Femur (tissue), 1 donor: ENCODE data around the gene IL13.

ENCODE experiments used
- DNase-seq: peaks from one replicate; pipeline ENCODE4 v3.0.0-alpha.2; 2017

IL13 gene

DNA sequence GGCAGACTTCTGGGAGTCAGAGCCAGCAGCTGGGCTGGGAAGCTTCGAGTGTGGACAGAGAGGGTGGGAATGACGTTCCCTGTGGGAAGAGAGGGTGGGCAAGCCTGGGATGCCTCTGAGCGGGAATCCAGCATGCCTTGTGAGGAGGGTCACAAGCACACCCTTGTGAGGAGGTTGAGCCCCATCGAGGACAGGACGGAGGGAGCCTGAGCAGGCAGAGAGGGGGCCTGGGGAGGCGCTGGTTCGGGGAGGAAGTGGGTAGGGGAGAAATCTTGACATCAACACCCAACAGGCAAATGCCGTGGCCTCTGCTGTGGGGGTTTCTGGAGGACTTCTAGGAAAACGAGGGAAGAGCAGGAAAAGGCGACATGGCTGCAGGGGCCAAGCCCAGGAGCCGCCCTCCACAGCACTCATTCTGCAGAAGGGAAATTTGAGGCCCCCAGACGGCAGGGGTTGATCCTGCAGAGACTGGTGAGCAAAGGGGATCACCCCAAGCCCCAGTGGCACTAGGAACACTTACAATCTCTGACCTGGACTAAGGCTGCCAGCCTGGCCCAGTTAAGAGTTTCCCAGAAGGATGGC lies 1.1 kb upstream of the IL13 start:
- no peak for DNase-seq

DNA sequence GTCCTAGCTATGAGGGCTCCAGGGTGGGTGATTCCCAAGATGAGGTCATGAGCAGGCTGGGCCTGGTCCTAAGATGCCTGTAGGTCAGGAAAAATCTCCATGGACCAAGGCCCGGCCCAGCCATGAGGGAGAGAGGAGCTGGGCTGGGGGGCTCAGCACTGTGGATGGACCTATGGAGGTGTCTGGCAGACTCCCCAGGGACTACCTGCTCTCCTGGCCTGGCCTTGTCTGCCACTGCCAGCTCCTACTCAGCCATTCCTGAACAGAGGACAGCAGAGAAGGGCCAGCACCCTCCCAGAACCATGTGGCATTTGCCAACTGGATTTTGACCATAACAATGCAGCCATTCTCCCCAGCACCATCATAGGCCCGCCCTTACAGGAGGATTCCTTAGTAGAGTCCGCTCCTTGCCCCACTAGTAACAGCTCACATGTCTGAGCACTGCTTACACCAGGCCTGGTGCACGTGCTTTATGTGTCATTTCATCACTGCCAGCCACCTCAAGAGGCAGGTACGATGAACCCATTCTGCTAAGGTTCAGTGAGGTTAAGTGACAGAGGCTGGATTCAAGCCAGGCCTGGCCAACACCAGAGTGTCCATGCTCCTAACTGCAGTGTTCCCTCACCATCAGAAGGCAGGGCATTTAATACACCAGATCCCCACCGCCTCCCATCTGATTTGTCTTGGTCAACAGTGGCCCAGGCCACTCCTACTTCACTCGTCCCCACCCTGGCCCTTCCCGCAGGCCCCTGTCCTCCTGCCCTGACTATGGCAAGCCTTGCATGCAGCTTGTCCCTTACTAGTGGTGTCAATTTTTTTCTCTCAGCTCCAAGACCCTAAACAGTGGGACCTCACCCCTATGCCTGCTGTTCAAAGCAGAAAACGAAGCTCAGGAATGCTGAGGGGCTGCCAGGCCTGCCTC lies 669 bp downstream of the IL13 start:
- DNase-seq = no peak

DNA sequence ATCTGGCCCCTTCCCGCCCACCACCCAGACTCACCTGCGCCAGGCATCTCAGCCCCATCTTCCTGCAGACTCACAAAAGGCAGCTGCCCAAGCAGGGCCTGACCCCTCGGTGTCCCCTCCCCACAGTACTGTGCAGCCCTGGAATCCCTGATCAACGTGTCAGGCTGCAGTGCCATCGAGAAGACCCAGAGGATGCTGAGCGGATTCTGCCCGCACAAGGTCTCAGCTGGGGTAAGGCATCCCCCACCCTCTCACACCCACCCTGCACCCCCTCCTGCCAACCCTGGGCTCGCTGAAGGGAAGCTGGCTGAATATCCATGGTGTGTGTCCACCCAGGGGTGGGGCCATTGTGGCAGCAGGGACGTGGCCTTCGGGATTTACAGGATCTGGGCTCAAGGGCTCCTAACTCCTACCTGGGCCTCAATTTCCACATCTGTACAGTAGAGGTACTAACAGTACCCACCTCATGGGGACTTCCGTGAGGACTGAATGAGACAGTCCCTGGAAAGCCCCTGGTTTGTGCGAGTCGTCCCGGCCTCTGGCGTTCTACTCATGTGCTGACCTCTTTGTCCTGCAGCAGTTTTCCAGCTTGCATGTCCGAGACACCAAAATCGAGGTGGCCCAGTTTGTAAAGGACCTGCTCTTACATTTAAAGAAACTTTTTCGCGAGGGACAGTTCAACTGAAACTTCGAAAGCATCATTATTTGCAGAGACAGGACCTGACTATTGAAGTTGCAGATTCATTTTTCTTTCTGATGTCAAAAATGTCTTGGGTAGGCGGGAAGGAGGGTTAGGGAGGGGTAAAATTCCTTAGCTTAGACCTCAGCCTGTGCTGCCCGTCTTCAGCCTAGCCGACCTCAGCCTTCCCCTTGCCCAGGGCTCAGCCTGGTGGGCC lies 1.9 kb downstream of the IL13 start:
- no peak for DNase-seq

DNA sequence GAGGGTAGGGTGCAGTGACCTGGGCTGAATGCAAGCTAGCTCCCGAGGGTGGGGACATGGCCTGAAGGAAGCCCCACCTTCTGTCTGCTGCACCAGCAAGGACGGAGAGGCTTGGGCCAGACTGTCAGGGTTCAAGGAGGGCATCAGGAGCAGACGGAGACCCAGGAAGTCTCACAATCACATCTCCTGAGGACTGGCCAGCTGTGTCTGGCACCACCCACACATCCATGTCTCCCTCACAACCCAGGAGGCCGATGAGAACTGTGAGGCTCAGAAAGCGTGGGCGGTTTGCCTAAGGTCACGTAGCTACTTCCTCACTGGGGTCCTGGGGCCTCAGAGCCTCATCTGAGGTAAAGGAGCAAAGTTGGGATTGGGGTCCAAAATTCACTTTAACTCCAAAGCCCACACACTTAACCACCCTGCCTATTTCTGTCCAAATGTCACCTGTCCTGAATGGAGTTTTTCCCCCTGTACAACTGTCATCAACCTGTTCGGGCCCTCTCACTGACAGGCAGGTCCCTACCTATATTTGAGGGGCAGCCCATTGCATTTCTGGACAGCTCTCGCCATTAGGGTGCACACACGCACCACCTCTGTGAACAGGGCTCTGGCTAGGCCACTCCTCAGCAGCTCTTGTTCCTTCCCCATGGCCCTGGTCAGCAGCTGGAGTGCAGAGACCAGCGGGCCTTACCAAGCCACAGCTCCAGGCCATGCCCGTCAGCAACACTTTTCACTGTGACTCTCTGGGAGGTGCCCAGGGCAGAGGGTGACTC lies 3.4 kb downstream of the IL13 start:
- no peak for DNase-seq

GRCh38 chr5:132662004-132662401 lies 4.0 kb downstream of the IL13 start:
- DNase-seq = no peak

GRCh38 chr5:132662925-132663770 lies 5.2 kb downstream of the IL13 start:
- no peak for DNase-seq

GRCh38 chr5:132663771-132664695 lies 6.1 kb downstream of the IL13 start:
- DNase-seq = peak; percentile 58

- no peak for DNase-seq
Observed at GRCh38 chr5:132664696-132665209, 6.8 kb downstream of the IL13 start.

DNA sequence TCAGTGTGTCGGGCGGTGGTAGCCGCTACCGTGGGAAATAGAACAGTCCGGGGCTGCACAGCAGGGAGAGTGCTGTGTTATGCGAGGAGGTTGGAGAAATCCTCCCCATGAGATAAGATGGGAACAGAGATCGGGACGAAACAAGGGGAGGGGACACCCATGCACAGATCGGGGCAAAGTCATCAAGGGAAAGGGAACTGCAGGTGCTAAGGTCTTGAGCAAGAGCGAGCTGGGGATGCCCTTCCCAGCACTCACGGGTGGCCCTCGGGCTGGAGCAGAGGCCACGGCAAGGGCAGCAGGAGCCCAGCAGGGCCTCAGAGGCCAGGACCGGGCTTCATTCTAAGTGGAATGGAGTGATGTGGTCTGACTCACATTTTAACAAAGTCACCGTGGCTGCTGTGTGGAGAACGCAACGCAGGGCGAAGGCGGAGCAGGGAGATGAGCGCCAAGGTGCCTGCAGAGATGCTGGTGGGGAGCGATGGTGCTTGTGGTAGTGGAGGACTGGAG lies 7.7 kb downstream of the IL13 start:
- no peak for DNase-seq

DNA sequence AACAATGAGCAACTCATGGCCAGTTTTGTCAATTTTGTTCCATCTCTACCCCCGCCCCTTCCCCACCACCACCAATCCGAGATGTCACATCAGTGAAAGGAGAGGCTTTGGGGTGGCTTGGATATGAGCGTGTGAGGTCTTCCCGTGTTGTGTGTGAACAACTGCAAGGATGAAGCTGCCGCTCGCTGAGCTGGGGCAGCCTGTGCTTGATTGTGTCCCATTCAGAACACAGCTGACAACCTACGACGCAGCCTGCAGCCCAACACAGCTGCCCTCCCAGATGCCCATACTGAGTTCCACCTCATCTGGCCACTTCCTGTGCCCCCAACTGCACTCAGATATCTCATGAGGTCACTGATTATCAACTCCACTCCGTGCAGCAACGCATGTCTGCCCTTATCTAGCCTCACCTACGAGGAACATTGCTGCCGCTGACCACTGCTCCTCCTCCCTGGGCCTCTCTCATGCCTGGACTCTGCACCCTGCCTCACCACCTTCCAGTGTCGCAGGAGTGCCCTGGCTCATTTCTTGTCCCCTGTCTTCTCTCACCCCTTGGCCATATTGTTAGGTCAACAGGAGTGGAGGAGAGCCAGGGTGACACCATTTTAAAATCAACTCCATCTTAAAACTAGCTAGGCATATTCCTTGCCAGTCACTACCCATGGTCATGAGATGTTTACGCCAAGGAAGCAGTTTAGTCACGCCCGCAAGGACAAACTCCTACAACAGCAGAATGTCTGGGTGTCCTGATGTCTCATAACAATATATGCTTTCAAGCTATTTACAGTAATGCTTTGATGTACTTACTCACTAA lies 8.5 kb downstream of the IL13 start:
- DNase-seq = no peak

DNA sequence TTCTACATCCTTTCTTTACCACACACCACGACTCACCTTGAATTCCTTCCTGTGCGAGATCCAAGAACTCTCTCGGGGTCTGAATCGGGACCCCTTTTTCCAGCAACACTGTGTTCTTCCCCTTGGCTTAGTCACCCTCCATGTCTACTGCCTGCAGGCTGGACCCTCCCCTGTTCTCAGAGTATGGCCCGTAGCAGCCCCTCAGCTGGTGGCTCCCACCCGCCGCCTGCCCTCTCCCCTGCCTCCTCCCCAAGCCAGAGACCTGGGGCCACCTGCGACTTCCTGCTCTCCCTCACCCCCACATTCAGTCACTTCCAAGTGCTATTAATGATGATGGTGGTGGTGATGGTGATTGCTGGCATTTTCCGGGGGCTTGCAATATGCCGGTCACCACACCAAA lies 9.3 kb downstream of the IL13 start:
- DNase-seq = no peak

DNA sequence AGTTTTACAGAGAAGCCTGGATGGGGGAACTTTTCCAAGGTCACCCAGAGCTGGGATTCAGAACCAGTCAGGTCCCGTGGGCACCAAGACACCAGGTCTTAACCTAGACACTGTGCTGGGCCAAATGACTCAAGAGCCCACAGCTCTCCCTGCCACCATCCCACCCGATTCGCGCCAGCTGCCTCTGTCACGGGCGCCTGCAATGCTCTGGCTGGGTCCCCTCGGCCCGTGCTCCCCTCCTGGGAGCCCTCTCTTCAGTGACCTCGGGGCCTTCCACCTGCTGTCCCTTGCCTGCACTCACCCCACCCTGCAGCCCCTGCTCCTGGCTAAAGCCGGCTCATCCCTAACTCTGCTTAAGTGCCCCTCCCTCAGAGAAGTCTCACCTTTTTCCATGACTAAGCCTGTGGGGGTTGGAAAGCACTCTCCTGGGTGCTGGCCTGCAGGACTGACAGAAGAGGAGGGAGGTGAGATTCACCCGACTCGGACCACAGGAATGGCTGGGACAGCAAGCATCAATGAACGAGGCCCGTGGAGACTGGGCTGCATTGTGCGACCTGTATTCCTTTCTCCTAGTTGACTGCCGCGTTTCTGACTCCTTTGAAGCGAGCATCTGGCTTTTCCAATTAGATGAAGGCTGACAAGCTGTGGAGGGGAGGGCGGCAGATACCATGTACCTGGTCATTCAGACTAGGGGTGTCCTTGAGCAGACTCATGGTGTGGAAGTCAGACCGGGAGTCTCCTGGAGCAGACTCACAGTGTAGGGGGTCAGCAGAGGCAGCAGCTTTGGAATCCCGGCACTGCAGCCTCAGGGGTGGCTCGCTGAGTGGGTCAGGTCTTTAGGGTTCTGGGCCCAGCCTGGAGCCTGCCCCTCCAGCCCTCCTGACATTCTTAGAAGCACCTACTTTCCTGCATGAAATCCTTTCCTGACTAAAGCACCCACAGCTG lies 10.1 kb downstream of the IL13 start:
- DNase-seq = no peak

DNA sequence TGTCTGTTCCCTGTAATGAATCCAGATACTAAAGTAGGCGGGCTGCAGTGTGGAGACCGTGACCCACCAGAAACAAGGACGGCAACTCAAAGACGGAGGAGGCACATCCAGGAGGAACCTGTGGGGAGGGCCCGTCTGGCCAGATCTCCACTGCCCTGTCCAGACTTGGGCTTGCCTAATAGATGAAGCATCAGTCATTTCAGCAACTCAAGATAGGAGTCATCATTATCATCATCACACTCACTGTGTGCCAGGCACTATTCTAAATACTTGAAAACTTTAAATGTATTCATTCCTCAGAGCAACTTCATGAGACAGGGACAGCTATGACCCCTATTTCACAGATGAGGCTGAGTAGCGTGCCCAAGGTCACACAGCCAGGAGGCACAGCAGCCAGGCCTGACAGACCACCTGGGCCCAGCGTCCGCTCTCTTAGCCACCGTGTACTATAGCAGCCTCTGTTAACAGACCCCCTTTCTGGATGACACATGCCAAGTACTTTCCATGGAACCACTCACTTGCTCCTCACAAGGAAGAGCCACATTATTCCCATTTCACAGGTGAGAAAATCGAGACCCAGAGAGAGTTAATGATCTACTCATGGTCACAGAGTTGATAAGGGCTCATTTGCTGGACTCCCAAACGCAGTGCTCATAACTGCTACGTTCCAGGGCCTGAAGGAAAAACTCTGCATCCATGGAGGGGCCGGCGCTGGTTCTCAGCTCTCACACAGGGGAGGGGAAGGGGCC lies 10.9 kb downstream of the IL13 start:
- no peak for DNase-seq

GRCh38 chr5:132669455-132669820 lies 11.5 kb downstream of the IL13 start:
- DNase-seq = no peak

DNA sequence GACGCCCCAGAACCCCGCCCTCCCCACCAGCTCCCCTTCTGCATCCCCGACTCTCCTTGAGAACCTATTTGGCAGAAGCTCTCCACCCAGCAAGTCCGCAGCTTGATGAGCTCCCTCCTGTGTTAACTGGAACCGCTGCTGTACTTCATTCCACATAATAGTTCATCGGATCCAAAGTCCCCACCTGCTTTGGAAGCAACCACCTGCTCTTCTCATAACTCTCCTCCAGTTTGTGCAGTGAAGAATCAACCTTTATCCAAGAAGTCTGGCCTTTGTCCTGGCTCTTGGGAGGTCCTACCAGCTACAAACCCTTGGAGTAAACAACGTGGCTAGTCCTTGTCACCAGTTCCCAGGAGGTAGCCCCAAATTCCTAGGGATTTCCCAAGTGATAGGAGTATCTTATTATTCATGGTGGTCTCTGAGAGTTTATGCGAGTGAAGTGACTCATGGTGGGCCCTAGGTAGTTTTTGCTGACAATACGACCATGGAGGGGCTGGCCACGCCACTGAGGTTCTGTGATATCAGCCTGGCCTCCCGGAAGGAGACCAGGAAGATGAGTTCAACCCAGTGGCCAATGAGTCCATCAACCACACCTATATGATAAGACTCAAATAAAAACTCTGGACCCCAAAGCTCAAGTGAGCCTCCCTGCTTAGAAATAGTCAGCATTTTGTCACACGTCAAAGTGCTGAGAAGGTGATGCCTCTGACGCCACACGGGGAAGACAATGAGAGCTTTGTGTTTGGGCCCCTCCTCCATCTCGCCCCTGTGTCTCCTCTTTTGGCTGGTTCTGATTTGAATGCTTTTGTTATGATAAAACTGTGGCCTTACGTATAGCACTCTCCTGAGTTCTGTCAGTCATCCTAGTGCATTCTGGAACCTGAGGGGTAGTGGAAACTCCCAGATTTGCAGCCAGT lies 12.3 kb downstream of the IL13 start:
- no peak for DNase-seq

DNA sequence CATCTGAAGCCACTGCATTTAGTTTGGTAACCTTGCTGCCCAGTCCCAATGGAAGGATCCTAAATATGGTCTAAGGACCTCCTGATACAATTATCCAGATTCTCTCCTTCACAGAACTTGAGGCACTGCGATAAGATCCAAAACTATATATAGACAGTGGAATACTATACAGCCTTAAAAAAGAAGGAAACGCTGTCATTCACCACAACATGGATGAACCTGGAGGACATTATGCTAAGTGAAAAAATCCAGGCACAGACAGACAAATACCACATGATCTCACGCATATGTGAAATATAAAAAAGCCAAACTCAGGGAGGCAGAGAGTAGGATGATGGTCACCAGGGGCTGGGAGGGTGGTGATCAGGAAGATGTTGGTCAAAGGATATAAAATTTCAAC lies 13.0 kb downstream of the IL13 start:
- DNase-seq = no peak
